ENCODE measurements around the gene LIPF. TPM values are rescaled to one million over a fixed set of nuclear protein-coding genes. Genes with fewer than 3 reads are reported as not detected.

LIPF gene
- total RNA-seq, 1 experiment from 2014 or later = not detected

- Histone ChIP-seq H3K27me3 (ENCODE audit: insufficient read depth, low read length) (no peaks in the 10 kb centered on the region), H3K9me3 (ENCODE audit: control insufficient read depth in 1 of 2, insufficient read depth in 1 of 2, low read depth in 1 of 2, low read length in 2 of 2) (no peaks in the 10 kb centered on the region), H3K79me2 (ENCODE audit: insufficient read depth, low read length) (no peaks in the 10 kb centered on the region), H4K20me1 (ENCODE audit: insufficient read depth) (no peaks in the 10 kb centered on the region), H3K36me3 (ENCODE audit: control insufficient read depth in 1 of 2, insufficient read depth in 2 of 2, low read length in 2 of 2) (no peaks in the 10 kb centered on the region), H3K4me1 (ENCODE audit: control insufficient read depth in 1 of 2, insufficient read depth in 2 of 2, low read length in 2 of 2) (no peaks in the 10 kb centered on the region), H3K9ac (ENCODE audit: low read length) (no peak overlapping the region), H3K4me3 (replicated peaks in 1 of 2; ENCODE audit: low read depth in 1 of 2, low read length in 2 of 2) (no peak overlapping the region), H2AFZ (ENCODE audit: low read depth, low read length, poor library complexity, severe bottlenecking) (no peak overlapping the region), H3K4me2 (ENCODE audit: low read length) (no peak overlapping the region), H3K27ac (ENCODE audit: low read depth, low read length) (no peak overlapping the region), H3K9me2 (ENCODE audit: insufficient read depth) (peaks cover 5% of the 10 kb centered on the region; the same call in 1 of the 2 replicates)
- intact Hi-C loops (cut with micrococcal nuclease) = no loop called here
- ChIA-PET CTCF (interaction anchor here (1.1 kb wide), 1 partner anchor 53 kb away, joined by 3 read pairs; no protein-coding TSS in a partner anchor), RAD21 (ENCODE audit: low non-redundant PET in 1 of 2, low total read pairs in 2 of 2, uncharacterized antibody in 2 of 2, unreplicated experiment in 2 of 2) (no interaction called here), POLR2A (no interaction called here)
- DNase-seq (ENCODE audit: low read depth, low spot score) (no peak), ATAC-seq (no peak)
- TF ChIP-seq YY1 (IDR thresholded peaks at IDR 0.05; ENCODE audit: extremely low read depth, insufficient replicate concordance, low read depth, low read length) (no peak), EGR1 (IDR thresholded peaks at IDR 0.05; ENCODE audit: low read depth) (no peak), EZH2phosphoT487 (IDR thresholded peaks at IDR 0.05; ENCODE audit: borderline replicate concordance) (no peak), MAX (IDR thresholded peaks at IDR 0.05) (no peak), CEBPB (IDR thresholded peaks at IDR 0.05; ENCODE audit: low read depth) (no peak), ATF3 (IDR thresholded peaks at IDR 0.05) (no peak), POLR2AphosphoS5 (IDR thresholded peaks at IDR 0.05; ENCODE audit: low read depth, low read length) (no peak), JUND (IDR thresholded peaks at IDR 0.05) (no peak), EZH2 (IDR thresholded peaks at IDR 0.05) (no peak), TCF7L2 (IDR thresholded peaks at IDR 0.05; ENCODE audit: borderline replicate concordance, extremely low read depth, insufficient read depth, insufficient read length) (no peak), CBX3 (IDR thresholded peaks at IDR 0.05; ENCODE audit: low read depth) (no peak), ZFX (IDR thresholded peaks at IDR 0.05) (no peak), SIN3A (IDR thresholded peaks at IDR 0.05; ENCODE audit: low read depth) (no peak), ELF1 (IDR thresholded peaks at IDR 0.05; ENCODE audit: borderline replicate concordance, low read depth) (no peak), ZBTB33 (IDR thresholded peaks at IDR 0.05; ENCODE audit: extremely low read depth, insufficient replicate concordance, low read length) (no peak), SP1 (IDR thresholded peaks at IDR 0.05; ENCODE audit: low read depth) (no peak), SRF (IDR thresholded peaks at IDR 0.05; ENCODE audit: low read depth) (no peak), RAD21 (IDR thresholded peaks at IDR 0.05; ENCODE audit: low read depth) (no peak)
- TF ChIP-seq, protein P1, sequence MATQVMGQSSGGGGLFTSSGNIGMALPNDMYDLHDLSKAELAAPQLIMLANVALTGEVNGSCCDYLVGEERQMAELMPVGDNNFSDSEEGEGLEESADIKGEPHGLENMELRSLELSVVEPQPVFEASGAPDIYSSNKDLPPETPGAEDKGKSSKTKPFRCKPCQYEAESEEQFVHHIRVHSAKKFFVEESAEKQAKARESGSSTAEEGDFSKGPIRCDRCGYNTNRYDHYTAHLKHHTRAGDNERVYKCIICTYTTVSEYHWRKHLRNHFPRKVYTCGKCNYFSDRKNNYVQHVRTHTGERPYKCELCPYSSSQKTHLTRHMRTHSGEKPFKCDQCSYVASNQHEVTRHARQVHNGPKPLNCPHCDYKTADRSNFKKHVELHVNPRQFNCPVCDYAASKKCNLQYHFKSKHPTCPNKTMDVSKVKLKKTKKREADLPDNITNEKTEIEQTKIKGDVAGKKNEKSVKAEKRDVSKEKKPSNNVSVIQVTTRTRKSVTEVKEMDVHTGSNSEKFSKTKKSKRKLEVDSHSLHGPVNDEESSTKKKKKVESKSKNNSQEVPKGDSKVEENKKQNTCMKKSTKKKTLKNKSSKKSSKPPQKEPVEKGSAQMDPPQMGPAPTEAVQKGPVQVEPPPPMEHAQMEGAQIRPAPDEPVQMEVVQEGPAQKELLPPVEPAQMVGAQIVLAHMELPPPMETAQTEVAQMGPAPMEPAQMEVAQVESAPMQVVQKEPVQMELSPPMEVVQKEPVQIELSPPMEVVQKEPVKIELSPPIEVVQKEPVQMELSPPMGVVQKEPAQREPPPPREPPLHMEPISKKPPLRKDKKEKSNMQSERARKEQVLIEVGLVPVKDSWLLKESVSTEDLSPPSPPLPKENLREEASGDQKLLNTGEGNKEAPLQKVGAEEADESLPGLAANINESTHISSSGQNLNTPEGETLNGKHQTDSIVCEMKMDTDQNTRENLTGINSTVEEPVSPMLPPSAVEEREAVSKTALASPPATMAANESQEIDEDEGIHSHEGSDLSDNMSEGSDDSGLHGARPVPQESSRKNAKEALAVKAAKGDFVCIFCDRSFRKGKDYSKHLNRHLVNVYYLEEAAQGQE (IDR thresholded peaks at IDR 0.05; ENCODE audit: low read depth) = no peak
- TF ChIP-seq, protein P2, sequence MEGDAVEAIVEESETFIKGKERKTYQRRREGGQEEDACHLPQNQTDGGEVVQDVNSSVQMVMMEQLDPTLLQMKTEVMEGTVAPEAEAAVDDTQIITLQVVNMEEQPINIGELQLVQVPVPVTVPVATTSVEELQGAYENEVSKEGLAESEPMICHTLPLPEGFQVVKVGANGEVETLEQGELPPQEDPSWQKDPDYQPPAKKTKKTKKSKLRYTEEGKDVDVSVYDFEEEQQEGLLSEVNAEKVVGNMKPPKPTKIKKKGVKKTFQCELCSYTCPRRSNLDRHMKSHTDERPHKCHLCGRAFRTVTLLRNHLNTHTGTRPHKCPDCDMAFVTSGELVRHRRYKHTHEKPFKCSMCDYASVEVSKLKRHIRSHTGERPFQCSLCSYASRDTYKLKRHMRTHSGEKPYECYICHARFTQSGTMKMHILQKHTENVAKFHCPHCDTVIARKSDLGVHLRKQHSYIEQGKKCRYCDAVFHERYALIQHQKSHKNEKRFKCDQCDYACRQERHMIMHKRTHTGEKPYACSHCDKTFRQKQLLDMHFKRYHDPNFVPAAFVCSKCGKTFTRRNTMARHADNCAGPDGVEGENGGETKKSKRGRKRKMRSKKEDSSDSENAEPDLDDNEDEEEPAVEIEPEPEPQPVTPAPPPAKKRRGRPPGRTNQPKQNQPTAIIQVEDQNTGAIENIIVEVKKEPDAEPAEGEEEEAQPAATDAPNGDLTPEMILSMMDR (IDR thresholded peaks at IDR 0.05 in 2 of 3, conservative IDR thresholded peaks at IDR 0.05 in 1 of 3; ENCODE audit: borderline replicate concordance in 1 of 3, insufficient read depth in 1 of 3, low read depth in 2 of 3, low read length in 2 of 3) = no peak
- no TSS peak for BruUV-seq (replicated peaks)
These were observed 45.7 kb upstream of the LIPF start for GRCh38 chr10:88618496-88618895.

Data from HCT116 (cell line).